PC-3 (cell line): ENCODE data around the gene TRIM25. TPM values are rescaled to one million over a fixed set of nuclear protein-coding genes. Genes with fewer than 3 reads are reported as not detected.
A peak's percentile ranks its signal among the peaks of the same experiment; 100 is the strongest.

Experiments used
- ATAC-seq: fragments of 200-7000 bp; cut with Tn5 transposase; 2 replicates; pipeline ENCODE4 v1.9.1; 2020; ENCODE audit warnings: mild to moderate bottlenecking, moderate library complexity
- BruUV-seq: library from RNA; stranded (reverse); fragments of 400-500 nt; replicated peaks from 2 replicates; lab custom pipeline; 2021; lab: Mats Ljungman, UMichigan
- CTCF ChIA-PET: fragments of 300-600 bp; sonication (Branson Sonifier 250); formaldehyde crosslinking; loops from one replicate; lab custom pipeline; 2022; ENCODE audit warnings: antibody characterized with exemption; lab: Charles Lee
- POLR2A ChIA-PET: fragments of 300-600 bp; sonication (Branson Sonifier 250); formaldehyde crosslinking; loops from one replicate; lab custom pipeline; 2022; ENCODE audit warnings: antibody characterized with exemption; ENCODE audit not compliant: unreplicated experiment; lab: Charles Lee
- DNase-seq: peaks from one replicate; pipeline ENCODE4 v3.0.0-alpha.2; 2015
- H2AFZ ChIP-seq: fragments of 300-600 bp; sonication (generic); 2 replicates; pipeline ENCODE4 v1.6.0; 2016; ENCODE audit warnings: antibody characterized with exemption, low read length
- H3F3A ChIP-seq: fragments of 300-600 bp; sonication (generic); one replicate; pipeline ENCODE4 v1.6.0; 2017; ENCODE audit warnings: antibody characterized with exemption, low read length, control low read depth, mild to moderate bottlenecking; ENCODE audit not compliant: unreplicated experiment
- H3K27ac ChIP-seq: fragments of 300-600 bp; sonication (generic); 2 replicates; pipeline ENCODE4 v1.5.1; 2016; ENCODE audit warnings: mild to moderate bottlenecking, low read length
- H3K27me3 ChIP-seq: fragments of 300-600 bp; sonication (generic); 2 replicates; pipeline ENCODE4 v1.6.1; 2016; ENCODE audit warnings: low read length, mixed read lengths
- H3K36me3 ChIP-seq: fragments of 300-600 bp; sonication (generic); 2 replicates; pipeline ENCODE4 v1.6.1; 2016; ENCODE audit warnings: low read depth, mixed run types, low read length, mixed read lengths
- H3K4me1 ChIP-seq: fragments of 300-600 bp; sonication (generic); 2 replicates; pipeline ENCODE4 v1.5.1; 2016; ENCODE audit warnings: low read length; ENCODE audit not compliant: insufficient read depth
- H3K4me2 ChIP-seq: fragments of 300-600 bp; sonication (generic); 2 replicates; pipeline ENCODE4 v1.6.0; 2016; ENCODE audit warnings: low read length
- H3K4me3 ChIP-seq: fragments of 300-600 bp; sonication (generic); 2 replicates; pipeline ENCODE4 v1.5.1; 2016; ENCODE audit warnings: mild to moderate bottlenecking, low read length, mixed read lengths
- H3K79me2 ChIP-seq: fragments of 300-600 bp; sonication (generic); 2 replicates; pipeline ENCODE4 v1.6.1; 2017; ENCODE audit warnings: low read length, mixed read lengths
- H3K9ac ChIP-seq: fragments of 300-600 bp; sonication (generic); 2 replicates; pipeline ENCODE4 v1.6.0; 2016; ENCODE audit warnings: mild to moderate bottlenecking, low read length
- H3K9me2 ChIP-seq: fragments of 300-600 bp; sonication (generic); replicated peaks from 2 replicates; pipeline ENCODE4 v1.6.1; 2016; ENCODE audit warnings: mixed run types, low read length, mixed read lengths
- H3K9me3 ChIP-seq: fragments of 300-600 bp; sonication (generic); 2 replicates; pipeline ENCODE4 v1.6.1; 2016; ENCODE audit warnings: low read length, mixed read lengths
- H4K20me1 ChIP-seq: fragments of 300-600 bp; sonication (generic); 2 replicates; pipeline ENCODE4 v1.6.1; 2016; ENCODE audit warnings: low read length, mixed read lengths
- CTCF ChIP-seq: fragments of 300-600 bp; sonication (generic); conservative IDR thresholded peaks from 2 replicates; pipeline ENCODE4 v1.5.1; 2017; ENCODE audit warnings: antibody characterized with exemption, low read depth, mild to moderate bottlenecking, low read length
- EZH2 ChIP-seq: fragments of 300-600 bp; sonication (generic); IDR thresholded peaks from one replicate; pipeline ENCODE4 v1.6.1; 2017; ENCODE audit warnings: antibody characterized with exemption, mild to moderate bottlenecking, low read length; ENCODE audit not compliant: unreplicated experiment
- EZH2phosphoT487 ChIP-seq: fragments of 300-600 bp; sonication (generic); IDR thresholded peaks from 2 replicates; pipeline ENCODE4 v1.6.1; 2018; ENCODE audit warnings: mild to moderate bottlenecking, antibody characterized with exemption, low read length, borderline replicate concordance
- intact Hi-C: fragments of 100-400 bp; cut with micrococcal nuclease; formaldehyde crosslinking; loops from 2 replicates; pipeline ENCODE4 v1.9.0; 2023
- total RNA-seq: library from RNA; depleted of rRNA; stranded (reverse); fragments of >200 nt; gene quantifications from 2 replicates; pipeline ENCODE4 v1.2.3, GENCODE V29; 2014

The TRIM25 gene
- total RNA-seq, 1 experiment from 2014 or later, result 44.0 TPM

GRCh38 chr17:56899403-56899802 lies 14.4 kb downstream of the TRIM25 start:
- no peaks in the 10 kb centered on the region for H4K20me1 ChIP-seq
- DNase-seq, result no peak
- TSS peak; percentile 2 for BruUV-seq
- no peak overlapping the region for H3K9ac ChIP-seq
- H3K4me2 ChIP-seq, result no peak overlapping the region
- no peak overlapping the region for H3K27ac ChIP-seq
- TF ChIP-seq CTCF, result no peak
- no peak for TF ChIP-seq EZH2
- TF ChIP-seq EZH2phosphoT487, result no peak
- ChIA-PET POLR2A (interaction anchor here (0.6 kb wide), 1 partner anchor 110 kb away, joined by 3 read pairs; no protein-coding TSS in a partner anchor), CTCF (no interaction called here)
- peaks cover 16% of the 10 kb centered on the region; the same call in 1 of the 2 replicates for H3K79me2 ChIP-seq
- no peak for ATAC-seq
- H3K9me2 ChIP-seq, result no peaks in the 10 kb centered on the region
- H3K4me1 ChIP-seq, result peaks cover 27% of the 10 kb centered on the region
- H3F3A ChIP-seq, result no peaks in the 10 kb centered on the region
- no peak overlapping the region for H2AFZ ChIP-seq
- H3K36me3 ChIP-seq, result peaks cover 90% of the 10 kb centered on the region
- intact Hi-C loops, result no loop called here
- no peak overlapping the region for H3K4me3 ChIP-seq
- no peaks in the 10 kb centered on the region for H3K9me3 ChIP-seq
- no peaks in the 10 kb centered on the region for H3K27me3 ChIP-seq

GRCh38 chr17:56898874-56899273 lies 15.0 kb downstream of the TRIM25 start:
- no peak overlapping the region for H2AFZ ChIP-seq
- DNase-seq (no peak), ATAC-seq (no peak)
- no peaks in the 10 kb centered on the region for H3K27me3 ChIP-seq
- H3K79me2 ChIP-seq, result peaks cover 11% of the 10 kb centered on the region; the same call in 1 of the 2 replicates
- H3K9ac ChIP-seq, result no peak overlapping the region
- H3K9me3 ChIP-seq, result no peaks in the 10 kb centered on the region
- TF ChIP-seq EZH2, result no peak
- no peak for TF ChIP-seq EZH2phosphoT487
- no peak for TF ChIP-seq CTCF
- POLR2A ChIA-PET, result interaction anchor here (0.6 kb wide), 1 partner anchor 111 kb away, joined by 3 read pairs; no protein-coding TSS in a partner anchor
- no peaks in the 10 kb centered on the region for H4K20me1 ChIP-seq
- H3F3A ChIP-seq, result no peaks in the 10 kb centered on the region
- no TSS peak for BruUV-seq
- H3K36me3 ChIP-seq, result peaks cover 87% of the 10 kb centered on the region
- H3K27ac ChIP-seq, result no peak overlapping the region
- no peaks in the 10 kb centered on the region for H3K9me2 ChIP-seq
- intact Hi-C loops, result no loop called here
- no peak overlapping the region for H3K4me2 ChIP-seq
- no peak overlapping the region for H3K4me3 ChIP-seq
- CTCF ChIA-PET, result no interaction called here
- H3K4me1 ChIP-seq, result peaks cover 27% of the 10 kb centered on the region

- BruUV-seq, result no TSS peak
These were observed 16.0 kb downstream of the TRIM25 start for GRCh38 chr17:56897646-56898424.

More at GRCh38 chr17:56897646-56898424, 16.0 kb downstream of the TRIM25 start:
- no peak overlapping the region for H3K9ac ChIP-seq
- TF ChIP-seq EZH2 (no peak), EZH2phosphoT487 (no peak), CTCF (no peak)
- ATAC-seq, result no peak
- peaks cover 89% of the 10 kb centered on the region for H3K36me3 ChIP-seq
- H4K20me1 ChIP-seq, result no peaks in the 10 kb centered on the region
- H2AFZ ChIP-seq, result no peak overlapping the region
- no peak overlapping the region for H3K4me2 ChIP-seq
- no peak overlapping the region for H3K27ac ChIP-seq
- H3K79me2 ChIP-seq, result peaks cover 11% of the 10 kb centered on the region; the same call in 1 of the 2 replicates
- no peaks in the 10 kb centered on the region for H3F3A ChIP-seq
- no peak overlapping the region for H3K4me3 ChIP-seq
- CTCF ChIA-PET, result no interaction called here
- DNase-seq, result no peak
- intact Hi-C loops, result no loop called here
- H3K9me2 ChIP-seq, result no peaks in the 10 kb centered on the region
- peaks cover 24% of the 10 kb centered on the region for H3K4me1 ChIP-seq
- no peaks in the 10 kb centered on the region for H3K9me3 ChIP-seq
- POLR2A ChIA-PET, result no interaction called here
- H3K27me3 ChIP-seq, result no peaks in the 10 kb centered on the region
